Measurements from ENCODE around the gene BARX2. TPM values are rescaled to one million over a fixed set of nuclear protein-coding genes. Genes with fewer than 3 reads are reported as not detected.

Gene BARX2
- total RNA-seq, 4 donors from 2014 or later: 1.00 to 9.2 (median 6.3) TPM

DNA sequence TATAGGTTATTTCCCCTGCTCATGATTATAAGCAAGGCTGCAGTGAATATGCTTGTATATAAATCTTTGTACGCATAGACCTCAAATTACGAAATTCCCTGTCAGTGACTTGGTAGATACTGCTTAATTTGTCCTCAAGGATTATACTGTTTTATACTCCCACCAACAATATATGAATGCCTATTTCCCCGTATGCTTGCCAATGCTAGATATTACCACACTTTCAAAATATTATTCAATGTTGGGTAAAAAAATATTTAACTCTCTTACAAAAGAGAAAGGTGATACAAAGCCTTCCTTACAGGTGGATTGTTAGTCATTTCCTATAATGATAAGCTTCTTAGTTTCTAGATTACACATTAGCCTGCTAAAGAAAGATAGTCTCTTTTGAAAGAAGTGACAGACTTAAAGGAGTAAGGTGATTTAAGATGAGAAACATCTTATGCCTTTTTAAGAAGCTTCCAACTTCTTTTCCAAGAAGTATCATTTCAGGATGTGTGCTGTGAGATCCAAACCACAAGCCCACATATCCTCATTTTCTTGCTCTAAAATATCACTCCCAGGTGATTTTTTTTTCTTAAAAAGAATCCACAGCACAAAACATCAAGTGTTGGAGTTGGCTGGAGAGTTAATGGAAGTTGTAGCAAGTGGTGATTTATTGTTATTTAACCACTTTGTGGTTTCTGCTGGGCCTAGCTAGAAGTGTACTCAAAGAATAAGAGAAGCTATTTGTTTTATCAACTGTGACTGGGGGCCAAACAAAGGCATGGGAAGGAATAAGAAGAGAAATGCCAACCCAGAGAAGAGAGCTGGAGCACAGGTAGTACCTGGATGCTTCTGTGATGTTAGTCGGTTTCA is 59.2 kb downstream of the BARX2 start:
- H3K36me3 ChIP-seq: no peaks in the 10 kb centered on the region
- no peak for TF ChIP-seq POLR2AphosphoS5 (IDR thresholded peaks at IDR 0.05)
- TF ChIP-seq EP300 (IDR thresholded peaks at IDR 0.05; ENCODE audit: low read depth): no peak
- no peak for TF ChIP-seq POLR2A (IDR thresholded peaks at IDR 0.05)
- TF ChIP-seq, protein P1, sequence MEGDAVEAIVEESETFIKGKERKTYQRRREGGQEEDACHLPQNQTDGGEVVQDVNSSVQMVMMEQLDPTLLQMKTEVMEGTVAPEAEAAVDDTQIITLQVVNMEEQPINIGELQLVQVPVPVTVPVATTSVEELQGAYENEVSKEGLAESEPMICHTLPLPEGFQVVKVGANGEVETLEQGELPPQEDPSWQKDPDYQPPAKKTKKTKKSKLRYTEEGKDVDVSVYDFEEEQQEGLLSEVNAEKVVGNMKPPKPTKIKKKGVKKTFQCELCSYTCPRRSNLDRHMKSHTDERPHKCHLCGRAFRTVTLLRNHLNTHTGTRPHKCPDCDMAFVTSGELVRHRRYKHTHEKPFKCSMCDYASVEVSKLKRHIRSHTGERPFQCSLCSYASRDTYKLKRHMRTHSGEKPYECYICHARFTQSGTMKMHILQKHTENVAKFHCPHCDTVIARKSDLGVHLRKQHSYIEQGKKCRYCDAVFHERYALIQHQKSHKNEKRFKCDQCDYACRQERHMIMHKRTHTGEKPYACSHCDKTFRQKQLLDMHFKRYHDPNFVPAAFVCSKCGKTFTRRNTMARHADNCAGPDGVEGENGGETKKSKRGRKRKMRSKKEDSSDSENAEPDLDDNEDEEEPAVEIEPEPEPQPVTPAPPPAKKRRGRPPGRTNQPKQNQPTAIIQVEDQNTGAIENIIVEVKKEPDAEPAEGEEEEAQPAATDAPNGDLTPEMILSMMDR (IDR thresholded peaks at IDR 0.05): no peak
- 66 to 71% methylated on average over 4 of the region's 4 CpGs for WGBS, 2 donors (ENCODE audit: low coverage in 1 of 2)
- no peak overlapping the region for H3K4me3 ChIP-seq
- H3K4me1 ChIP-seq: no peaks in the 10 kb centered on the region
- H3K27ac ChIP-seq: no peak overlapping the region
- intact Hi-C loops (cut with DNase I; ENCODE audit: low total_unique reads): no loop called here
- DNase-seq: no peak
- in situ Hi-C loops (cut with MboI; ENCODE audit: low pct_ligation_motif_present in 1 of 4, low pct_unique_long_range_greater_than_20kb in 1 of 4, low sequenced_read_pairs in 3 of 4): no loop called here
- H3K27me3 ChIP-seq: no peaks in the 10 kb centered on the region
- H3K9me3 ChIP-seq: peaks cover 5 to 6% of the 10 kb centered on the region in 2 donors

DNA sequence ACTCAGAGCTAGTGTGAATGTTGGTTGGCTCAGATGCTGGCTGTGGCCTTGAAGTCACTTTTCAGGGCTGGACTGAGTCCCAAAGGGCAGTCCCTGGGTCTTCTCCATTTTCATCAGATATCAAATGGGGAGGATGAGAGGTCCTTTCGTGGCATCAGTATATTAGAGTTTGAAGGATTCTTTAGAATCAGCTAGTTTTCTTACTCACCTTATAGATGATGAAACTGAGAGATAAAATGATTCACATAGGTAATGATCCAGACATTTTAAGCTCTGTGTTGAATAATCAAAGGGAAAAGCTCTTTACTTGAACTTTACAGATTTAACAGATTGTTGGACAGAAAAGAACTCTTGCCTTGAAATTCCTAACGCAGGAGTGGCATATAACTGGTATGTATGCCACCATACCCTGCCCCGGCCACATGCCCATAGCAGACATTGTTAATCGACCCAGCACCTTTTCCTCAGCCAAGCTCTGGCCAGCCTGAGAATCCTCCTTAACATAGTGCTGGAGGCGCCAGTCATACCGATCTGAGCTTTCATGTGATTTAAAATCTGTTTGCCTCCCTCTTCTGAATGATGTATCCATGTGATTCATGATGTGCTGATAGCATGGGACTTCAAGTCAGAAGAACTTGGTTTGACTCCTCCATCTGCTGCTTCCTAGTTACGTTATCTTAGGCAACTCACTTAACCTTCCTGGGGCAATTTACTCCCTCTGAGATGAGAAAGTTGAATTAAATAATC is 60.0 kb downstream of the BARX2 start:
- TF ChIP-seq EP300 (IDR thresholded peaks at IDR 0.05; ENCODE audit: low read depth) (no peak), POLR2AphosphoS5 (IDR thresholded peaks at IDR 0.05) (no peak), POLR2A (IDR thresholded peaks at IDR 0.05) (no peak)
- TF ChIP-seq, protein P1 (IDR thresholded peaks at IDR 0.05): no peak
- Histone ChIP-seq H3K36me3 (no peaks in the 10 kb centered on the region), H3K4me1 (no peaks in the 10 kb centered on the region), H3K27me3 (no peaks in the 10 kb centered on the region), H3K27ac (no peak overlapping the region), H3K4me3 (no peak overlapping the region), H3K9me3 (peaks cover 5 to 6% of the 10 kb centered on the region in 2 donors)
- no peak for DNase-seq
- intact Hi-C loops (cut with DNase I; ENCODE audit: low total_unique reads) (no loop called here), in situ Hi-C loops (cut with MboI; ENCODE audit: low pct_ligation_motif_present in 1 of 4, low pct_unique_long_range_greater_than_20kb in 1 of 4, low sequenced_read_pairs in 3 of 4) (no loop called here)
- 85 to 88% methylated on average over 4 to 7 of the region's 7 CpGs for WGBS, 2 donors (ENCODE audit: low coverage in 1 of 2)

DNA sequence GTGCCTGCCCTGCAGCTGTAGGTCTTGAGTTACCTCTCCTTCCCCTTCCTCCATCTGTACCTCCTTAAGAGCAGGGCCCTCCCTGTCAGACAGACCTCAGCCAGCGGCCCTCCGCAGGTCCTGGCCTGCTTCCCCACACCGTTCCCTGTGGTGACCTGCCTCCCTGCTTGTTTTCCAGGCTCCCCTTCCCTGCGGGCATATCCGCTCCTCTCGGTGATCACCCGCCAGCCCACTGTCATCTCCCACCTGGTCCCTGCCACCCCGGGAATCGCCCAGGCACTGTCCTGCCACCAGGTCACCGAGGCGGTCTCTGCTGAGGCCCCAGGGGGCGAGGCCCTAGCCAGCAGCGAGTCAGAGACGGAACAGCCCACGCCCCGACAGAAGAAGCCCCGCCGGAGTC is 60.9 kb downstream of the BARX2 start:
- Histone ChIP-seq H3K27ac (no peak overlapping the region), H3K36me3 (no peaks in the 10 kb centered on the region), H3K27me3 (no peaks in the 10 kb centered on the region), H3K4me3 (no peak overlapping the region), H3K9me3 (peaks cover 0 to 2% of the 10 kb centered on the region in 2 donors), H3K4me1 (no peaks in the 10 kb centered on the region)
- intact Hi-C loops (cut with DNase I; ENCODE audit: low total_unique reads) (no loop called here), in situ Hi-C loops (cut with MboI; ENCODE audit: low pct_ligation_motif_present in 1 of 4, low pct_unique_long_range_greater_than_20kb in 1 of 4, low sequenced_read_pairs in 3 of 4) (no loop called here)
- TF ChIP-seq POLR2A (IDR thresholded peaks at IDR 0.05): no peak
- TF ChIP-seq POLR2AphosphoS5 (IDR thresholded peaks at IDR 0.05): no peak
- TF ChIP-seq, protein P1 (IDR thresholded peaks at IDR 0.05): no peak
- no peak for TF ChIP-seq EP300 (IDR thresholded peaks at IDR 0.05; ENCODE audit: low read depth)
- DNase-seq: no peak
- WGBS, 2 donors (ENCODE audit: low coverage in 1 of 2): 90 to 100% methylated on average over 2 to 18 of the region's 18 CpGs

DNA sequence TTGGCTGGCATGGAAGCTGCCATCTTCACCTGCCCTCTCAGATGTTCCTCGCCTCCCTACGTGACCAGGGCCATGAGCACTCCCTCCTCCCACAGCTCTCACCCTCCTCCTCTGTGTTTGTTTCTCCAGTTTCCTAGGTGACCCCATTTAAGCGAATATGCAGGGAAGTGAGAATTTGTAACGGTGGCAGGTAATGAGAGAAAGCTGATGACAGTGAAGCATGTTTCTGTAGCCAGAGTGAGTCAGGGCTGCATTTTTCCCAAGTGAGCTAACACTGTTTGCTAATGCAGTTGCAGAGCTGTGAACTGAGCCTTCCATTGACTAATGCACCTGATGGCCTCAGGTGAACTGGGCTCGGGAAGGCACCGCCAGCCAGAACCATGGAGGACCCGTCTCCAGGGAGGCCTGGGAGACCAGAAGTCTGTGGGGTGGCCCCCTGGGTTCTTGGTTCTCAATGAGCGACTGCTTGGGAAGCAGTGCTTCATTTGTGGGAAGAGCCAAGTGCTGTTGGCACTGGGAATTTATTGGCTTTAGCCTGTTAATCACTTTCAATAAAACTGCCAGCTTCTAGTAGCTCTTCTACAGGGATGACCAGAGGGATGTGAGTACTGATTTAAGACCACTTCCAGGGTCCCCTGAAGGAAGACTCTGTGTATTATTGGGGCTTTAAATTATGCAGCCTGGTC is 64.5 kb downstream of the BARX2 start:
- in situ Hi-C loops (cut with MboI; ENCODE audit: low pct_ligation_motif_present in 1 of 4, low pct_unique_long_range_greater_than_20kb in 1 of 4, low sequenced_read_pairs in 3 of 4): no loop called here
- Histone ChIP-seq H3K9me3 (no peaks in the 10 kb centered on the region), H3K36me3 (no peaks in the 10 kb centered on the region), H3K4me1 (no peaks in the 10 kb centered on the region), H3K27ac (no peak overlapping the region), H3K27me3 (no peaks in the 10 kb centered on the region), H3K4me3 (no peak overlapping the region)
- DNase-seq: no peak
- TF ChIP-seq POLR2A (IDR thresholded peaks at IDR 0.05) (no peak), POLR2AphosphoS5 (IDR thresholded peaks at IDR 0.05) (no peak), EP300 (IDR thresholded peaks at IDR 0.05; ENCODE audit: low read depth) (no peak)
- TF ChIP-seq, protein P1 (IDR thresholded peaks at IDR 0.05): no peak
- intact Hi-C loops (cut with DNase I; ENCODE audit: low total_unique reads): no loop called here
- WGBS, 2 donors (ENCODE audit: low coverage in 1 of 2): 68 to 75% methylated on average over 2 to 8 of the region's 8 CpGs
